Tibial nerve (tissue), 4 donors: ENCODE measurements around the gene PRKCH. TPM values are rescaled to one million over a fixed set of nuclear protein-coding genes. Genes with fewer than 3 reads are reported as not detected.

Experiments used
- DNase-seq, 2 donors: peaks; one replicate each; pipeline ENCODE4 v3.0.0-alpha.2; 2019; ENCODE audit warnings: low spot score in 2 of 2
- H3K27ac ChIP-seq, 4 donors: fragments of 200-600 bp; sonication (generic) in 3 of 4; one replicate each; pipeline ENCODE4 v1.5.1; 2017 to 2019; ENCODE audit warnings: mild to moderate bottlenecking in 1 of 4
- H3K27me3 ChIP-seq, 2 donors: fragments of 200-600 bp; sonication (generic) in 1 of 2; one replicate each; pipeline versions ENCODE4 v1.5.1 to v1.6.0; 2017 to 2019
- H3K36me3 ChIP-seq, 3 donors: fragments of 200-600 bp; sonication (generic); one replicate each; pipeline ENCODE4 v1.5.1; 2018 to 2019
- H3K4me1 ChIP-seq, 4 donors: fragments of 200-600 bp; sonication (generic) in 3 of 4; one replicate each; pipeline ENCODE4 v1.5.1; 2017 to 2019
- H3K4me3 ChIP-seq, 4 donors: fragments of 200-600 bp; sonication (generic) in 3 of 4; one replicate each; pipeline ENCODE4 v1.5.1; 2017 to 2019; ENCODE audit warnings: mild to moderate bottlenecking in 1 of 4, moderate library complexity in 1 of 4
- H3K9me3 ChIP-seq, 4 donors: fragments of 200-600 bp; sonication (generic) in 3 of 4; one replicate each; pipeline ENCODE4 v1.5.1; 2017 to 2019
- CTCF ChIP-seq, 5 experiments: fragments of 200-600 bp in 3 of 5; fragments of 450-650 bp in 2 of 5; sonication (generic) in 3 of 5; IDR thresholded peaks; one replicate each; pipeline ENCODE4 v1.5.1; 2016 to 2019; ENCODE audit warnings: antibody characterized with exemption in 5 of 5, mild to moderate bottlenecking in 3 of 5, moderate library complexity in 2 of 5
- EP300 ChIP-seq, 2 donors: sonication (generic); formaldehyde crosslinking; IDR thresholded peaks; one replicate each; pipeline ENCODE4 v1.6.1; 2017; ENCODE audit warnings: antibody characterized with exemption in 2 of 2, mild to moderate bottlenecking in 1 of 2
- POLR2A ChIP-seq, 2 donors: fragments of 450-650 bp; IDR thresholded peaks; one replicate each; pipeline ENCODE4 v1.6.1; 2017; ENCODE audit warnings: antibody characterized with exemption in 2 of 2, mild to moderate bottlenecking in 2 of 2, moderate library complexity in 2 of 2
- WGBS, 2 donors: methylation state at CpG; one replicate each; pipeline ENCODE4 v1.1.5; 2018; 5-methylcytosine and 5-hydroxymethylcytosine counted together
- total RNA-seq, 4 donors: library from RNA; depleted of rRNA; stranded (reverse); fragments of >200 nt; gene quantifications; one replicate each; pipeline ENCODE4 v1.1.0, GENCODE V29; 2016

The PRKCH gene
- total RNA-seq, 4 donors from 2014 or later = 26.4 to 33.9 (median 29.2) TPM

GRCh38 chr14:61552241-61552640, 230.9 kb downstream of the PRKCH start:
- H3K27me3 ChIP-seq = no peaks in the 10 kb centered on the region
- H3K27ac ChIP-seq = peak overlapping the region in 3 of 4 donors; percentile 38 to 70 (median 65)
- no peak overlapping the region for H3K4me3 ChIP-seq
- no peaks in the 10 kb centered on the region for H3K9me3 ChIP-seq
- DNase-seq = no peak
- peaks cover 0 to 6% (median 0%) of the 10 kb centered on the region in 3 donors for H3K36me3 ChIP-seq
- WGBS, 2 donors = 77 to 92% methylated on average over 4 of the region's 4 CpGs
- no peak for TF ChIP-seq POLR2A (IDR thresholded peaks at IDR 0.05)
- TF ChIP-seq CTCF (IDR thresholded peaks at IDR 0.05) = no peak
- no peak for TF ChIP-seq EP300 (IDR thresholded peaks at IDR 0.05)
- peaks cover 0 to 17% (median 6%) of the 10 kb centered on the region in 4 donors for H3K4me1 ChIP-seq

GRCh38 chr14:61553730-61554641, 232.6 kb downstream of the PRKCH start:
- no peak for TF ChIP-seq POLR2A (IDR thresholded peaks at IDR 0.05)
- no peak for TF ChIP-seq CTCF (IDR thresholded peaks at IDR 0.05)
- peak in 1 of 2 donors; percentile 68 for TF ChIP-seq EP300 (IDR thresholded peaks at IDR 0.05)
- H3K9me3 ChIP-seq = no peaks in the 10 kb centered on the region
- 77 to 81% methylated on average over 11 of the region's 11 CpGs for WGBS, 2 donors
- H3K27me3 ChIP-seq = no peaks in the 10 kb centered on the region
- H3K4me3 ChIP-seq = no peak overlapping the region
- H3K4me1 ChIP-seq = peaks cover 0 to 9% (median 4%) of the 10 kb centered on the region in 4 donors
- peaks cover 0 to 5% (median 0%) of the 10 kb centered on the region in 3 donors for H3K36me3 ChIP-seq
- peak overlapping the region in 2 of 4 donors; percentile 65 to 75 for H3K27ac ChIP-seq
- DNase-seq = peak in 1 of 2 donors; percentile 61

GRCh38 chr14:61555056-61555838, 233.9 kb downstream of the PRKCH start:
- Histone ChIP-seq H3K27me3 (no peaks in the 10 kb centered on the region), H3K36me3 (no peaks in the 10 kb centered on the region), H3K27ac (no peak overlapping the region), H3K9me3 (no peaks in the 10 kb centered on the region), H3K4me1 (peaks cover 0 to 9% (median 4%) of the 10 kb centered on the region in 4 donors), H3K4me3 (no peak overlapping the region)
- 67% methylated on average over 6 of the region's 6 CpGs for WGBS, 2 donors
- no peak for DNase-seq
- TF ChIP-seq EP300 (IDR thresholded peaks at IDR 0.05) (no peak), CTCF (IDR thresholded peaks at IDR 0.05) (no peak), POLR2A (IDR thresholded peaks at IDR 0.05) (no peak)

- no peak for TF ChIP-seq CTCF (IDR thresholded peaks at IDR 0.05)
- TF ChIP-seq EP300 (IDR thresholded peaks at IDR 0.05) = no peak
- no peak for TF ChIP-seq POLR2A (IDR thresholded peaks at IDR 0.05)
- H3K27me3 ChIP-seq = no peaks in the 10 kb centered on the region
- peaks cover 0 to 14% (median 4%) of the 10 kb centered on the region in 4 donors for H3K4me1 ChIP-seq
- DNase-seq = no peak
- no peaks in the 10 kb centered on the region for H3K36me3 ChIP-seq
- H3K27ac ChIP-seq = no peak overlapping the region
- WGBS, 2 donors = 80 to 88% methylated on average over 4 of the region's 4 CpGs
- H3K9me3 ChIP-seq = no peaks in the 10 kb centered on the region
- H3K4me3 ChIP-seq = no peak overlapping the region
These were observed 235.1 kb downstream of the PRKCH start for GRCh38 chr14:61556455-61556854.
